HEK293 (cell line): ENCODE measurements around the gene STK40.

Experiments used
- BCL11A ChIP-seq: fragments of 450-650 bp; formaldehyde crosslinking; IDR thresholded peaks from 2 replicates; pipeline ENCODE4 v1.5.1; 2016; ENCODE audit warnings: low read depth, missing biosample characterization, missing genetic modification characterization
- EGR2 ChIP-seq: fragments of 450-650 bp; formaldehyde crosslinking; IDR thresholded peaks from 2 replicates; pipeline ENCODE4 v1.5.1; 2016; ENCODE audit warnings: low read depth, missing biosample characterization, missing genetic modification characterization
- GLI4 ChIP-seq: fragments of 450-650 bp; formaldehyde crosslinking; IDR thresholded peaks from 2 replicates; pipeline ENCODE4 v1.5.1; 2016; ENCODE audit warnings: missing biosample characterization, missing genetic modification characterization
- IKZF3 ChIP-seq: fragments of 450-650 bp; IDR thresholded peaks from 2 replicates; pipeline ENCODE4 v1.5.0; 2018; ENCODE audit warnings: missing biosample characterization, mild to moderate bottlenecking, missing genetic modification characterization, moderate library complexity
- KLF1 ChIP-seq: fragments of 450-650 bp; formaldehyde crosslinking; IDR thresholded peaks from 2 replicates; pipeline ENCODE4 v1.5.1; 2016; ENCODE audit warnings: missing biosample characterization, missing genetic modification characterization
- KLF16 ChIP-seq: fragments of 450-650 bp; formaldehyde crosslinking; IDR thresholded peaks from 2 replicates; pipeline ENCODE4 v1.5.1; 2017; ENCODE audit warnings: missing biosample characterization, missing genetic modification characterization
- KLF7 ChIP-seq: fragments of 450-650 bp; formaldehyde crosslinking; IDR thresholded peaks from 2 replicates; pipeline ENCODE4 v1.5.1; 2016; ENCODE audit warnings: missing biosample characterization, missing genetic modification characterization, borderline replicate concordance
- MZF1 ChIP-seq: fragments of 450-650 bp; formaldehyde crosslinking; IDR thresholded peaks from 2 replicates; pipeline ENCODE4 v1.5.1; 2017; ENCODE audit warnings: missing biosample characterization, missing genetic modification characterization, borderline replicate concordance
- SP3 ChIP-seq: fragments of 450-650 bp; formaldehyde crosslinking; IDR thresholded peaks from 2 replicates; pipeline ENCODE4 v1.5.1; 2016; ENCODE audit warnings: missing biosample characterization, missing genetic modification characterization
- TCF7L2 ChIP-seq: IDR thresholded peaks from 2 replicates; pipeline ENCODE4 v1.6.1; 2011; ENCODE audit warnings: low read depth, mild to moderate bottlenecking, inconsistent platforms, low read length, moderate library complexity, borderline replicate concordance
- YY2 ChIP-seq: fragments of 450-650 bp; formaldehyde crosslinking; IDR thresholded peaks from 2 replicates; pipeline ENCODE4 v1.5.1; 2016; ENCODE audit warnings: missing biosample characterization, missing genetic modification characterization
- ZBTB21 ChIP-seq: fragments of 450-650 bp; formaldehyde crosslinking; IDR thresholded peaks from 2 replicates; pipeline ENCODE4 v1.5.1; 2017; ENCODE audit warnings: missing biosample characterization, missing genetic modification characterization
- ZBTB26 ChIP-seq: fragments of 450-650 bp; formaldehyde crosslinking; optimal IDR thresholded peaks from 2 replicates; pipeline ENCODE3; 2016; ENCODE audit warnings: missing biosample characterization, mild to moderate bottlenecking, missing genetic modification characterization
- ZBTB48 ChIP-seq: fragments of 450-650 bp; formaldehyde crosslinking; IDR thresholded peaks from 2 replicates; pipeline ENCODE4 v1.5.1; 2016; ENCODE audit warnings: missing biosample characterization, missing genetic modification characterization
- ZFHX2 ChIP-seq: fragments of 450-650 bp; formaldehyde crosslinking; conservative IDR thresholded peaks from 2 replicates; pipeline ENCODE4 v1.5.1; 2016; ENCODE audit warnings: missing biosample characterization, missing genetic modification characterization
- ZNF133 ChIP-seq: fragments of 450-650 bp; formaldehyde crosslinking; IDR thresholded peaks from 2 replicates; pipeline ENCODE4 v1.5.1; 2016; ENCODE audit warnings: missing biosample characterization, missing genetic modification characterization
- ZNF239 ChIP-seq: fragments of 450-650 bp; formaldehyde crosslinking; IDR thresholded peaks from 2 replicates; pipeline ENCODE4 v1.5.1; 2016; ENCODE audit warnings: missing biosample characterization, missing genetic modification characterization
- ZNF274 ChIP-seq, 2 experiments: fragments of 200-500 bp in 1 of 2; fragments of 450-650 bp in 1 of 2; sonication (Bioruptor generic) in 1 of 2; formaldehyde crosslinking in 1 of 2; IDR thresholded peaks; 2 replicates each; pipeline versions ENCODE4 v1.5.1 to v1.6.1; 2014 to 2016; ENCODE audit warnings: borderline replicate concordance in 1 of 2, inconsistent platforms in 1 of 2, low read length in 1 of 2, missing biosample characterization in 1 of 2, missing genetic modification characterization in 1 of 2
- ZNF280D ChIP-seq: fragments of 450-650 bp; formaldehyde crosslinking; IDR thresholded peaks from 2 replicates; pipeline ENCODE4 v1.5.1; 2016; ENCODE audit warnings: missing biosample characterization, missing genetic modification characterization
- ZNF292 ChIP-seq: fragments of 450-650 bp; formaldehyde crosslinking; IDR thresholded peaks from 2 replicates; pipeline ENCODE4 v1.5.1; 2016; ENCODE audit warnings: low read depth, missing biosample characterization, missing genetic modification characterization, borderline replicate concordance
- ZNF324 ChIP-seq: fragments of 450-650 bp; formaldehyde crosslinking; IDR thresholded peaks from 2 replicates; pipeline ENCODE4 v1.5.1; 2016; ENCODE audit warnings: missing biosample characterization, missing genetic modification characterization
- ZNF335 ChIP-seq: fragments of 450-650 bp; formaldehyde crosslinking; conservative IDR thresholded peaks from 2 replicates; pipeline ENCODE4 v1.5.1; 2016; ENCODE audit warnings: missing biosample characterization, missing genetic modification characterization
- ZNF366 ChIP-seq: fragments of 450-650 bp; formaldehyde crosslinking; conservative IDR thresholded peaks from 2 replicates; pipeline ENCODE4 v1.5.1; 2016; ENCODE audit warnings: missing biosample characterization, missing genetic modification characterization
- ZNF488 ChIP-seq: fragments of 450-650 bp; formaldehyde crosslinking; IDR thresholded peaks from 2 replicates; pipeline ENCODE4 v1.5.1; 2016; ENCODE audit warnings: missing biosample characterization, missing genetic modification characterization
- ZNF530 ChIP-seq: fragments of 450-650 bp; formaldehyde crosslinking; IDR thresholded peaks from 2 replicates; pipeline ENCODE4 v1.5.1; 2016; ENCODE audit warnings: low read depth, missing biosample characterization, missing genetic modification characterization
- TF ChIP-seq, protein P1 (sequence below): fragments of 450-650 bp; formaldehyde crosslinking; IDR thresholded peaks from 2 replicates; pipeline ENCODE4 v1.5.1; 2016; ENCODE audit warnings: missing biosample characterization, missing genetic modification characterization, low read depth
- TF ChIP-seq, protein P2 (sequence below): fragments of 450-650 bp; formaldehyde crosslinking; IDR thresholded peaks from 2 replicates; pipeline ENCODE4 v1.5.1; 2016; ENCODE audit warnings: missing biosample characterization, missing genetic modification characterization
- TF ChIP-seq, protein P3 (sequence below): fragments of 450-650 bp; formaldehyde crosslinking; IDR thresholded peaks from 2 replicates; pipeline ENCODE4 v1.5.1; 2017; ENCODE audit warnings: missing biosample characterization, missing genetic modification characterization

Gene STK40

DNA sequence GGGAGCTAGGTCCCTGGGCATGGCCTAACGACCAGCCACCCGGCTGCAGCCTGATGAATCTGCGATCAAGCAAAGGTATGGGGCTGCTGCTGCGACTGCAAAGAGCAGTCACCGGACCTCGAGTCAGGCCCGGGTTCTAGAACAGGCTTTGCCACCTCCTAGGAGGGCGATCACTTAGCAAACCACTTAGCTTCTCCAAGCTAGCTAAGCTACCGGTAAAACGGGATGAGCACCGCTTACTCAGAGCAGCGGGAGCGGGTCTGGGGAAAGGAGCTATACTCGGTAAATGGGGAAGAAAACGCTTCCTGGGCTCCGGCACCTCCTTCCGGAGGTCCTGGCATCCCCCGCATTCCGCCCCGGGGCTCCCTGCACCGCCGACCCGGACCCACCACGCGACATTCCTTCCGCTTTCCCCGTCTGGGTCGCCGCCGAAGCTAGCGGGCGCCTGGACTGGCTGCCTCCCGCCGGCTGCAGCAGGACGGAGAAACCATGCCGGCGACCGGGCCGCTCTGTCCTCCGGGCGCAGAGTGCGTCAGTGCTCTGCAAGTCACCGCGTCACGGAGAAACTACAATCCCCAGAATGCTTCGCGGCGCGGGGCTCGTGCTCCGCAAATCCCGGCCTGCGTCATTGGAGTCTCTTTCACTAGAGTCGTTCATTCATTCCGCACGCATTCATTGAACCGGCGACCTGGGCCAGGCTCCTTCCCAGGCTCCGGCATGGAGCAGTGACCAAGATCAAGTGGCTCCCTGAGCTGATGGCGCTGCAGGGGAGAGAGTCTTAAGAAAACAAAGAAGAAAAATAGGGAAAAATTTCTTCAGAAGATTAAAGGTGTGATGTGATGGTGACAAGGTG is 11.9 kb upstream of the STK40 start, which contains the start of gene LSM10 (continued):
- TF ChIP-seq KLF7 (tag by site-specific recombination) (0 out of 2 replicates have a peak, but pooled peaks have one; percentile 20), ZNF274 (IDR thresholded peaks at IDR 0.05; ENCODE audit: low read length) (no peak), ZNF274 (tag by site-specific recombination; IDR thresholded peaks at IDR 0.05; ENCODE audit: borderline replicate concordance) (no peak), ZNF335 (tag by site-specific recombination) (peak; percentile 98), ZBTB48 (tag by site-specific recombination) (peak; percentile 69; the same call in 1 of the 2 replicates), MZF1 (tag by site-specific recombination) (no peak), ZNF530 (tag by site-specific recombination) (no peak), KLF16 (tag by site-specific recombination) (0 out of 2 replicates have a peak, but pooled peaks have one; percentile 69), ZNF239 (no peak), ZNF292 (tag by site-specific recombination) (no peak), TCF7L2 (no peak), ZNF488 (tag by site-specific recombination) (no peak), KLF1 (tag by site-specific recombination) (no peak), ZNF324 (tag by site-specific recombination) (0 out of 2 replicates have a peak, but pooled peaks have one; percentile 34), ZFHX2 (tag by site-specific recombination) (peak; percentile 35; the same call in 1 of the 2 replicates), GLI4 (tag by site-specific recombination) (no peak), BCL11A (no peak), ZBTB21 (tag by site-specific recombination) (peak; percentile 82; the same call in 1 of the 2 replicates), ZNF133 (tag by site-specific recombination) (no peak), ZNF366 (tag by site-specific recombination) (peak; percentile 82), ZBTB26 (tag by site-specific recombination) (peak; percentile 77), EGR2 (tag by site-specific recombination) (peak; percentile 24; the same call in 1 of the 2 replicates), ZNF280D (tag by site-specific recombination) (no peak), YY2 (0 out of 2 replicates have a peak, but pooled peaks have one; percentile 58), SP3 (tag by site-specific recombination) (peak; percentile 52), IKZF3 (tag by site-specific recombination) (peak; percentile 58; the same call in 1 of the 2 replicates)
- TF ChIP-seq, protein P1, sequence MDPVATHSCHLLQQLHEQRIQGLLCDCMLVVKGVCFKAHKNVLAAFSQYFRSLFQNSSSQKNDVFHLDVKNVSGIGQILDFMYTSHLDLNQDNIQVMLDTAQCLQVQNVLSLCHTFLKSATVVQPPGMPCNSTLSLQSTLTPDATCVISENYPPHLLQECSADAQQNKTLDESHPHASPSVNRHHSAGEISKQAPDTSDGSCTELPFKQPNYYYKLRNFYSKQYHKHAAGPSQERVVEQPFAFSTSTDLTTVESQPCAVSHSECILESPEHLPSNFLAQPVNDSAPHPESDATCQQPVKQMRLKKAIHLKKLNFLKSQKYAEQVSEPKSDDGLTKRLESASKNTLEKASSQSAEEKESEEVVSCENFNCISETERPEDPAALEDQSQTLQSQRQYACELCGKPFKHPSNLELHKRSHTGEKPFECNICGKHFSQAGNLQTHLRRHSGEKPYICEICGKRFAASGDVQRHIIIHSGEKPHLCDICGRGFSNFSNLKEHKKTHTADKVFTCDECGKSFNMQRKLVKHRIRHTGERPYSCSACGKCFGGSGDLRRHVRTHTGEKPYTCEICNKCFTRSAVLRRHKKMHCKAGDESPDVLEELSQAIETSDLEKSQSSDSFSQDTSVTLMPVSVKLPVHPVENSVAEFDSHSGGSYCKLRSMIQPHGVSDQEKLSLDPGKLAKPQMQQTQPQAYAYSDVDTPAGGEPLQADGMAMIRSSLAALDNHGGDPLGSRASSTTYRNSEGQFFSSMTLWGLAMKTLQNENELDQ (tag by site-specific recombination): no peak
- TF ChIP-seq, protein P2, sequence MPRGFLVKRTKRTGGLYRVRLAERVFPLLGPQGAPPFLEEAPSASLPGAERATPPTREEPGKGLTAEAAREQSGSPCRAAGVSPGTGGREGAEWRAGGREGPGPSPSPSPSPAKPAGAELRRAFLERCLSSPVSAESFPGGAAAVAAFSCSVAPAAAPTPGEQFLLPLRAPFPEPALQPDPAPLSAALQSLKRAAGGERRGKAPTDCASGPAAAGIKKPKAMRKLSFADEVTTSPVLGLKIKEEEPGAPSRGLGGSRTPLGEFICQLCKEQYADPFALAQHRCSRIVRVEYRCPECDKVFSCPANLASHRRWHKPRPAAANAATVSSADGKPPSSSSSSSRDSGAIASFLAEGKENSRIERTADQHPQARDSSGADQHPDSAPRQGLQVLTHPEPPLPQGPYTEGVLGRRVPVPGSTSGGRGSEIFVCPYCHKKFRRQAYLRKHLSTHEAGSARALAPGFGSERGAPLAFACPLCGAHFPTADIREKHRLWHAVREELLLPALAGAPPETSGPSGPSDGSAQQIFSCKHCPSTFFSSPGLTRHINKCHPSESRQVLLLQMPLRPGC (tag by site-specific recombination): no peak
- TF ChIP-seq, protein P3, sequence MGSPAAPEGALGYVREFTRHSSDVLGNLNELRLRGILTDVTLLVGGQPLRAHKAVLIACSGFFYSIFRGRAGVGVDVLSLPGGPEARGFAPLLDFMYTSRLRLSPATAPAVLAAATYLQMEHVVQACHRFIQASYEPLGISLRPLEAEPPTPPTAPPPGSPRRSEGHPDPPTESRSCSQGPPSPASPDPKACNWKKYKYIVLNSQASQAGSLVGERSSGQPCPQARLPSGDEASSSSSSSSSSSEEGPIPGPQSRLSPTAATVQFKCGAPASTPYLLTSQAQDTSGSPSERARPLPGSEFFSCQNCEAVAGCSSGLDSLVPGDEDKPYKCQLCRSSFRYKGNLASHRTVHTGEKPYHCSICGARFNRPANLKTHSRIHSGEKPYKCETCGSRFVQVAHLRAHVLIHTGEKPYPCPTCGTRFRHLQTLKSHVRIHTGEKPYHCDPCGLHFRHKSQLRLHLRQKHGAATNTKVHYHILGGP (tag by site-specific recombination): no peak
